Suprapubic skin (tissue), 4 donors: ENCODE results near the gene PMVK. TPM values are rescaled to one million over a fixed set of nuclear protein-coding genes. Genes with fewer than 3 reads are reported as not detected.
A peak's percentile ranks its signal among the peaks of the same experiment; 100 is the strongest.
"Not testable (repeated sequence)": the region's sequence is repeated elsewhere in the genome, so short reads cannot be mapped to it uniquely, and the experiment has no call there.

Experiments used
- DNase-seq, 2 donors: peaks; one replicate each; pipeline ENCODE4 v3.0.0-alpha.2; 2019; ENCODE audit warnings: low spot score in 2 of 2
- H3K27ac ChIP-seq: fragments of 200-600 bp; sonication (generic); one replicate; pipeline ENCODE4 v1.5.1; 2019
- H3K27me3 ChIP-seq: fragments of 200-600 bp; sonication (generic); one replicate; pipeline ENCODE4 v1.5.1; 2019
- H3K36me3 ChIP-seq: fragments of 200-600 bp; sonication (generic); one replicate; pipeline ENCODE4 v1.5.1; 2019
- H3K4me1 ChIP-seq: fragments of 200-600 bp; sonication (generic); one replicate; pipeline ENCODE4 v1.5.1; 2019
- H3K4me3 ChIP-seq: fragments of 200-600 bp; sonication (generic); one replicate; pipeline ENCODE4 v1.5.1; 2019; ENCODE audit warnings: mild to moderate bottlenecking
- H3K9me3 ChIP-seq: fragments of 200-600 bp; sonication (generic); one replicate; pipeline ENCODE4 v1.5.1; 2019
- CTCF ChIP-seq, 2 donors: fragments of 200-600 bp in 1 of 2; fragments of 450-650 bp in 1 of 2; sonication (generic) in 1 of 2; IDR thresholded peaks; one replicate each; pipeline ENCODE4 v1.5.1; 2016 to 2019; ENCODE audit warnings: antibody characterized with exemption in 2 of 2, mild to moderate bottlenecking in 1 of 2, moderate library complexity in 1 of 2
- EP300 ChIP-seq: sonication (generic); formaldehyde crosslinking; IDR thresholded peaks from one replicate; pipeline ENCODE4 v1.6.1; 2017; ENCODE audit warnings: antibody characterized with exemption
- POLR2A ChIP-seq, 2 donors: fragments of 450-650 bp; IDR thresholded peaks; one replicate each; pipeline ENCODE4 v1.6.1; 2017; ENCODE audit warnings: antibody characterized with exemption in 2 of 2, mild to moderate bottlenecking in 2 of 2, moderate library complexity in 2 of 2
- POLR2AphosphoS5 ChIP-seq, 3 donors: sonication (generic); formaldehyde crosslinking; IDR thresholded peaks; one replicate each; pipeline ENCODE4 v1.6.1; 2017; ENCODE audit warnings: antibody characterized with exemption in 3 of 3
- WGBS: methylation state at CpG from one replicate; pipeline ENCODE4 v1.1.5; 2018; 5-methylcytosine and 5-hydroxymethylcytosine counted together
- total RNA-seq, 4 donors: library from RNA; depleted of rRNA; stranded (reverse); fragments of >200 nt; gene quantifications; one replicate each; pipeline ENCODE4 v1.1.0, GENCODE V29; 2016

PMVK gene
- total RNA-seq, 4 donors from 2014 or later: 19.3 to 38.0 (median 28.8) TPM

GRCh38 chr1:154913273-154913672, 23.2 kb downstream of the PMVK start:
- DNase-seq: no peak
- no peak overlapping the region for H3K4me3 ChIP-seq
- no peaks in the 10 kb centered on the region for H3K27me3 ChIP-seq
- 90% methylated on average over 3 of the region's 3 CpGs for WGBS
- peaks cover 21% of the 10 kb centered on the region for H3K4me1 ChIP-seq
- TF ChIP-seq POLR2A (IDR thresholded peaks at IDR 0.05) (no peak), EP300 (no peak), POLR2AphosphoS5 (IDR thresholded peaks at IDR 0.05) (no peak), CTCF (IDR thresholded peaks at IDR 0.05) (no peak)
- H3K27ac ChIP-seq: no peak overlapping the region
- H3K36me3 ChIP-seq: peaks cover 4% of the 10 kb centered on the region
- no peaks in the 10 kb centered on the region for H3K9me3 ChIP-seq

- 80% methylated on average over 2 of the region's 2 CpGs for WGBS
- H3K27me3 ChIP-seq: no peaks in the 10 kb centered on the region
- peak overlapping the region; percentile 65 for H3K27ac ChIP-seq
- H3K4me3 ChIP-seq: no peak overlapping the region
- peaks cover 21% of the 10 kb centered on the region for H3K4me1 ChIP-seq
- H3K9me3 ChIP-seq: no peaks in the 10 kb centered on the region
- H3K36me3 ChIP-seq: no peaks in the 10 kb centered on the region
- TF ChIP-seq POLR2AphosphoS5 (IDR thresholded peaks at IDR 0.05) (no peak), EP300 (no peak), POLR2A (IDR thresholded peaks at IDR 0.05) (no peak), CTCF (IDR thresholded peaks at IDR 0.05) (no peak)
- DNase-seq: peak in 1 of 2 donors; percentile 18
These were observed 23.8 kb downstream of the PMVK start for GRCh38 chr1:154912755-154913154.

- H3K27me3 ChIP-seq: no peaks in the 10 kb centered on the region
- TF ChIP-seq CTCF (IDR thresholded peaks at IDR 0.05): no peak
- TF ChIP-seq EP300: no peak
- TF ChIP-seq POLR2A (IDR thresholded peaks at IDR 0.05): no peak
- TF ChIP-seq POLR2AphosphoS5 (IDR thresholded peaks at IDR 0.05): no peak
- peaks cover 21% of the 10 kb centered on the region for H3K4me1 ChIP-seq
- no peaks in the 10 kb centered on the region for H3K36me3 ChIP-seq
- H3K27ac ChIP-seq: peak overlapping the region; percentile 65
- no peaks in the 10 kb centered on the region for H3K9me3 ChIP-seq
- WGBS: 75% methylated on average over 4 of the region's 8 CpGs
- H3K4me3 ChIP-seq: no peak overlapping the region
- DNase-seq: peak in 1 of 2 donors; percentile 64
These were observed 24.6 kb downstream of the PMVK start for GRCh38 chr1:154911691-154912550.

- DNase-seq: peak in 1 of 2 donors; percentile 33
- H3K4me3 ChIP-seq: no peak overlapping the region
- H3K4me1 ChIP-seq: peaks cover 21% of the 10 kb centered on the region
- no peaks in the 10 kb centered on the region for H3K27me3 ChIP-seq
- no peaks in the 10 kb centered on the region for H3K36me3 ChIP-seq
- H3K27ac ChIP-seq: peak overlapping the region; percentile 44
- WGBS: 55% methylated on average over 5 of the region's 5 CpGs
- TF ChIP-seq CTCF (IDR thresholded peaks at IDR 0.05): no peak
- no peak for TF ChIP-seq POLR2AphosphoS5 (IDR thresholded peaks at IDR 0.05)
- TF ChIP-seq EP300: no peak
- TF ChIP-seq POLR2A (IDR thresholded peaks at IDR 0.05): no peak
- no peaks in the 10 kb centered on the region for H3K9me3 ChIP-seq
These were observed 25.7 kb downstream of the PMVK start for GRCh38 chr1:154910851-154911250.

- H3K27me3 ChIP-seq: no peaks in the 10 kb centered on the region
- peak in 1 of 2 donors; percentile 19 for DNase-seq
- no peak overlapping the region for H3K4me3 ChIP-seq
- H3K9me3 ChIP-seq: no peaks in the 10 kb centered on the region
- TF ChIP-seq EP300 (no peak), POLR2AphosphoS5 (IDR thresholded peaks at IDR 0.05) (no peak), CTCF (IDR thresholded peaks at IDR 0.05) (no peak), POLR2A (IDR thresholded peaks at IDR 0.05) (no peak)
- WGBS: 87% methylated on average over 5 of the region's 5 CpGs
- peaks cover 19% of the 10 kb centered on the region for H3K4me1 ChIP-seq
- no peaks in the 10 kb centered on the region for H3K36me3 ChIP-seq
- H3K27ac ChIP-seq: no peak overlapping the region
These were observed 27.6 kb downstream of the PMVK start for GRCh38 chr1:154908937-154909336.

- not testable (repeated sequence) for H3K4me3 ChIP-seq, H3K27ac ChIP-seq, H3K36me3 ChIP-seq, H3K27me3 ChIP-seq, H3K9me3 ChIP-seq
- peak in 1 of 2 donors; percentile 33 for DNase-seq
- 55% methylated on average over 3 of the region's 3 CpGs for WGBS
- H3K4me1 ChIP-seq: peaks cover 15% of the 10 kb centered on the region
These were observed 28.4 kb downstream of the PMVK start for GRCh38 chr1:154908129-154908528.
